HCT116 (cell line): Measurements from ENCODE around the gene RBM20. TPM values are rescaled to one million over a fixed set of nuclear protein-coding genes. Genes with fewer than 3 reads are reported as not detected.

Source experiments
- ATAC-seq: fragments of 200-7000 bp; cut with Tn5 transposase; 2 replicates; pipeline ENCODE4 v1.9.1; 2020; ENCODE audit warnings: mild to moderate bottlenecking, moderate library complexity
- BruUV-seq: library from RNA; stranded (reverse); fragments of 400-500 nt; replicated peaks from 2 replicates; lab custom pipeline; 2021; lab: Mats Ljungman, UMichigan
- CTCF ChIA-PET: fragments of 300-600 bp; sonication (Branson Sonifier 250); formaldehyde crosslinking; loops from one replicate; lab custom pipeline; 2021; ENCODE audit warnings: antibody characterized with exemption; lab: Charles Lee
- POLR2A ChIA-PET: fragments of 300-600, 350-600 bp; sonication (Branson Sonifier 250); formaldehyde crosslinking; loops from one replicate; lab custom pipeline; 2021; ENCODE audit warnings: antibody characterized with exemption; lab: Charles Lee
- RAD21 ChIA-PET, 2 experiments: fragments of 300-600 bp; sonication (Branson Sonifier 250); formaldehyde crosslinking; loops; one replicate each; lab custom pipeline; 2023; ENCODE audit warnings: low total read pairs in 2 of 2; ENCODE audit not compliant: uncharacterized antibody in 2 of 2, unreplicated experiment in 2 of 2, low non-redundant PET in 1 of 2; lab: Charles Lee
- DNase-seq: peaks from one replicate; pipeline ENCODE4 v3.0.0-alpha.2; 2010; ENCODE audit warnings: low read depth, low spot score
- H2AFZ ChIP-seq: fragments of 200-600 bp; shearing (Covaris generic), sonication (generic); 2 replicates; pipeline ENCODE4 v1.6.1; 2017; ENCODE audit warnings: low read depth, mixed run types, mixed read lengths, antibody characterized with exemption, low read length; ENCODE audit not compliant: poor library complexity, severe bottlenecking
- H3K27ac ChIP-seq: 2 replicates; pipeline ENCODE4 v1.5.1; 2012; ENCODE audit warnings: low read depth, low read length
- H3K27me3 ChIP-seq: fragments of 200-600 bp; sonication (generic); 2 replicates; pipeline ENCODE4 v1.6.1; 2016; ENCODE audit warnings: mixed run types, low read length, mixed read lengths; ENCODE audit not compliant: insufficient read depth
- H3K36me3 ChIP-seq, 2 experiments: fragments of 200-500 bp in 1 of 2; fragments of 200-600 bp in 1 of 2; sonication (Bioruptor generic) in 1 of 2; sonication (generic) in 1 of 2; 2 replicates each; pipeline versions ENCODE4 v1.5.1 to v1.6.1; 2014 to 2016; ENCODE audit warnings: low read length in 2 of 2, inconsistent platforms in 1 of 2, mixed read lengths in 1 of 2, mixed run types in 1 of 2; ENCODE audit not compliant: insufficient read depth in 2 of 2, control insufficient read depth in 1 of 2
- H3K4me1 ChIP-seq, 2 experiments: fragments of 200-600 bp in 1 of 2; sonication (generic) in 1 of 2; 2 replicates each; pipeline versions ENCODE4 v1.5.1 to v1.6.1; 2012 to 2017; ENCODE audit warnings: low read length in 2 of 2, inconsistent platforms in 1 of 2, mild to moderate bottlenecking in 1 of 2, mixed read lengths in 1 of 2, mixed run types in 1 of 2, moderate library complexity in 1 of 2; ENCODE audit not compliant: insufficient read depth in 2 of 2, control insufficient read depth in 1 of 2
- H3K4me2 ChIP-seq: fragments of 200-600 bp; sonication (generic); 2 replicates; pipeline ENCODE4 v1.6.1; 2017; ENCODE audit warnings: mixed run types, low read length, mixed read lengths
- H3K4me3 ChIP-seq, 2 experiments: fragments of 200-600 bp in 1 of 2; sonication (generic) in 1 of 2; replicated peaks in 1 of 2; 2 replicates each; pipeline ENCODE4 v1.5.1; 2011 to 2016; ENCODE audit warnings: low read length in 2 of 2, control low read depth in 1 of 2, low read depth in 1 of 2, mild to moderate bottlenecking in 1 of 2, mixed read lengths in 1 of 2, mixed run types in 1 of 2
- H3K79me2 ChIP-seq: fragments of 200-600 bp; sonication (generic); 2 replicates; pipeline ENCODE4 v1.6.1; 2017; ENCODE audit warnings: mild to moderate bottlenecking, mixed run types, low read length, moderate library complexity, mixed read lengths; ENCODE audit not compliant: insufficient read depth
- H3K9ac ChIP-seq: fragments of 200-600 bp; sonication (generic); 2 replicates; pipeline ENCODE4 v1.6.1; 2016; ENCODE audit warnings: low read length, mixed read lengths
- H3K9me2 ChIP-seq: fragments of 200-600 bp; sonication (generic), shearing (Covaris generic); 2 replicates; pipeline ENCODE4 v1.6.1; 2017; ENCODE audit warnings: mixed run types, mild to moderate bottlenecking, moderate library complexity; ENCODE audit not compliant: insufficient read depth
- H3K9me3 ChIP-seq, 2 experiments: fragments of 200-500 bp in 1 of 2; fragments of 200-600 bp in 1 of 2; sonication (Bioruptor generic) in 1 of 2; sonication (generic) in 1 of 2; 2 replicates each; pipeline ENCODE4 v1.6.1; 2014 to 2017; ENCODE audit warnings: low read length in 2 of 2, mixed read lengths in 2 of 2, inconsistent platforms in 1 of 2, low read depth in 1 of 2, mild to moderate bottlenecking in 1 of 2, mixed run types in 1 of 2, moderate library complexity in 1 of 2; ENCODE audit not compliant: control insufficient read depth in 1 of 2, insufficient read depth in 1 of 2
- H4K20me1 ChIP-seq: fragments of 200-600 bp; sonication (generic), shearing (Covaris generic); 2 replicates; pipeline ENCODE4 v1.6.1; 2017; ENCODE audit warnings: mixed run types, mild to moderate bottlenecking, moderate library complexity; ENCODE audit not compliant: insufficient read depth
- CBX3 ChIP-seq: IDR thresholded peaks from 2 replicates; pipeline ENCODE4 v1.6.1; 2012; ENCODE audit warnings: low read depth
- CEBPB ChIP-seq: IDR thresholded peaks from 2 replicates; pipeline ENCODE4 v1.6.1; 2012; ENCODE audit warnings: low read depth
- EGR1 ChIP-seq: IDR thresholded peaks from 2 replicates; pipeline ENCODE4 v1.6.1; 2012; ENCODE audit warnings: low read depth
- ELF1 ChIP-seq: IDR thresholded peaks from 2 replicates; pipeline ENCODE4 v1.6.1; 2012; ENCODE audit warnings: low read depth, borderline replicate concordance
- EZH2 ChIP-seq: fragments of 200-600 bp; sonication (generic); IDR thresholded peaks from 2 replicates; pipeline ENCODE4 v1.6.1; 2017; ENCODE audit warnings: antibody characterized with exemption, mixed run types
- JUND ChIP-seq: IDR thresholded peaks from 2 replicates; pipeline ENCODE4 v1.6.1; 2012
- MAX ChIP-seq: IDR thresholded peaks from 2 replicates; pipeline ENCODE4 v1.6.1; 2012
- POLR2A ChIP-seq: IDR thresholded peaks from 2 replicates; pipeline ENCODE4 v1.7.0; 2011; ENCODE audit warnings: borderline replicate concordance; ENCODE audit not compliant: insufficient read depth, insufficient read length; ENCODE audit errors: extremely low read depth
- RAD21 ChIP-seq: IDR thresholded peaks from 2 replicates; pipeline ENCODE4 v1.6.1; 2012; ENCODE audit warnings: low read depth, mild to moderate bottlenecking
- REST ChIP-seq: IDR thresholded peaks from 2 replicates; pipeline ENCODE4 v1.6.1; 2012; ENCODE audit warnings: low read depth
- SP1 ChIP-seq: IDR thresholded peaks from 2 replicates; pipeline ENCODE4 v1.6.1; 2012; ENCODE audit warnings: low read depth
- SRF ChIP-seq: IDR thresholded peaks from 2 replicates; pipeline ENCODE4 v1.6.1; 2012; ENCODE audit warnings: low read depth
- TCF7L2 ChIP-seq: IDR thresholded peaks from 2 replicates; pipeline ENCODE4 v1.7.0; 2011; ENCODE audit warnings: borderline replicate concordance, inconsistent platforms; ENCODE audit not compliant: insufficient read depth, insufficient read length; ENCODE audit errors: extremely low read depth
- intact Hi-C: fragments of 100-400 bp; cut with micrococcal nuclease; formaldehyde crosslinking; loops from 2 replicates; pipeline ENCODE4 v1.10.0; 2022
- total RNA-seq: library from RNA; stranded (reverse); gene quantifications from one replicate; pipeline ENCODE4 v1.2.1, GENCODE V29; 2021; ENCODE audit not compliant: unreplicated experiment
- TF ChIP-seq, protein P1 (sequence below): IDR thresholded peaks from 2 replicates; pipeline ENCODE4 v1.6.1; 2012
- TF ChIP-seq, protein P2 (sequence below): IDR thresholded peaks from 2 replicates; pipeline ENCODE4 v1.6.1; 2011; ENCODE audit warnings: mild to moderate bottlenecking, low read length, moderate library complexity; ENCODE audit not compliant: insufficient replicate concordance; ENCODE audit errors: extremely low read depth

The RBM20 gene
- total RNA-seq, 1 experiment from 2014 or later: 2.0 TPM

GRCh38 chr10:110679486-110680272 is 35.5 kb downstream of the RBM20 start:
- Histone ChIP-seq H2AFZ (no peak overlapping the region), H3K4me3 (no peak overlapping the region), H3K4me2 (no peak overlapping the region), H3K9me2 (no peaks in the 10 kb centered on the region), H4K20me1 (no peaks in the 10 kb centered on the region), H3K9ac (no peak overlapping the region), H3K79me2 (no peaks in the 10 kb centered on the region), H3K36me3 (no peaks in the 10 kb centered on the region), H3K27me3 (no peaks in the 10 kb centered on the region), H3K27ac (no peak overlapping the region), H3K9me3 (no peaks in the 10 kb centered on the region), H3K4me1 (no peaks in the 10 kb centered on the region)
- RAD21 ChIA-PET: interaction anchor here in 1 of 2 experiments (1.6 kb wide), 1 partner anchor 8 kb away, joined by 6 read pairs; no protein-coding TSS in a partner anchor
- CTCF ChIA-PET: interaction anchor here (1.3 to 1.6 kb wide), 4 partner anchors 8 to 69 kb away, joined by 3 to 11 read pairs (median 6); no protein-coding TSS in a partner anchor
- TF ChIP-seq EGR1 (no peak), SP1 (no peak), TCF7L2 (no peak), REST (no peak), SRF (no peak), POLR2A (no peak), CEBPB (no peak), CBX3 (no peak), MAX (no peak), ELF1 (no peak), RAD21 (no peak), JUND (no peak), EZH2 (no peak)
- TF ChIP-seq, protein P1, sequence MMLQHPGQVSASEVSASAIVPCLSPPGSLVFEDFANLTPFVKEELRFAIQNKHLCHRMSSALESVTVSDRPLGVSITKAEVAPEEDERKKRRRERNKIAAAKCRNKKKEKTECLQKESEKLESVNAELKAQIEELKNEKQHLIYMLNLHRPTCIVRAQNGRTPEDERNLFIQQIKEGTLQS: no peak
- TF ChIP-seq, protein P2, sequence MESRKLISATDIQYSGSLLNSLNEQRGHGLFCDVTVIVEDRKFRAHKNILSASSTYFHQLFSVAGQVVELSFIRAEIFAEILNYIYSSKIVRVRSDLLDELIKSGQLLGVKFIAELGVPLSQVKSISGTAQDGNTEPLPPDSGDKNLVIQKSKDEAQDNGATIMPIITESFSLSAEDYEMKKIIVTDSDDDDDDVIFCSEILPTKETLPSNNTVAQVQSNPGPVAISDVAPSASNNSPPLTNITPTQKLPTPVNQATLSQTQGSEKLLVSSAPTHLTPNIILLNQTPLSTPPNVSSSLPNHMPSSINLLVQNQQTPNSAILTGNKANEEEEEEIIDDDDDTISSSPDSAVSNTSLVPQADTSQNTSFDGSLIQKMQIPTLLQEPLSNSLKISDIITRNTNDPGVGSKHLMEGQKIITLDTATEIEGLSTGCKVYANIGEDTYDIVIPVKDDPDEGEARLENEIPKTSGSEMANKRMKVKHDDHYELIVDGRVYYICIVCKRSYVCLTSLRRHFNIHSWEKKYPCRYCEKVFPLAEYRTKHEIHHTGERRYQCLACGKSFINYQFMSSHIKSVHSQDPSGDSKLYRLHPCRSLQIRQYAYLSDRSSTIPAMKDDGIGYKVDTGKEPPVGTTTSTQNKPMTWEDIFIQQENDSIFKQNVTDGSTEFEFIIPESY: no peak
- POLR2A ChIA-PET: no interaction called here
- no peak for DNase-seq
- intact Hi-C loops: loop anchor here (10.0 kb wide), 1 partner anchor 545 kb away; no protein-coding TSS in a partner anchor
- no peak for ATAC-seq
- BruUV-seq: no TSS peak
